Breast epithelium (tissue), 3 donors: ENCODE measurements around the gene ARFGAP3.

Experiments used
- POLR2A ChIP-seq: fragments of 450-650 bp; IDR thresholded peaks from one replicate; pipeline ENCODE4 v1.6.1; 2016; ENCODE audit warnings: antibody characterized with exemption, mild to moderate bottlenecking, moderate library complexity
- POLR2AphosphoS5 ChIP-seq, 3 donors: sonication (generic); formaldehyde crosslinking; IDR thresholded peaks; one replicate each; pipeline ENCODE4 v1.6.1; 2017; ENCODE audit warnings: antibody characterized with exemption in 3 of 3
- TF ChIP-seq, protein P1 (sequence below), 3 donors: fragments of 450-650 bp; IDR thresholded peaks; one replicate each; pipeline ENCODE4 v1.5.1; 2016 to 2017; ENCODE audit warnings: antibody characterized with exemption in 3 of 3, mild to moderate bottlenecking in 3 of 3, moderate library complexity in 3 of 3

DNA sequence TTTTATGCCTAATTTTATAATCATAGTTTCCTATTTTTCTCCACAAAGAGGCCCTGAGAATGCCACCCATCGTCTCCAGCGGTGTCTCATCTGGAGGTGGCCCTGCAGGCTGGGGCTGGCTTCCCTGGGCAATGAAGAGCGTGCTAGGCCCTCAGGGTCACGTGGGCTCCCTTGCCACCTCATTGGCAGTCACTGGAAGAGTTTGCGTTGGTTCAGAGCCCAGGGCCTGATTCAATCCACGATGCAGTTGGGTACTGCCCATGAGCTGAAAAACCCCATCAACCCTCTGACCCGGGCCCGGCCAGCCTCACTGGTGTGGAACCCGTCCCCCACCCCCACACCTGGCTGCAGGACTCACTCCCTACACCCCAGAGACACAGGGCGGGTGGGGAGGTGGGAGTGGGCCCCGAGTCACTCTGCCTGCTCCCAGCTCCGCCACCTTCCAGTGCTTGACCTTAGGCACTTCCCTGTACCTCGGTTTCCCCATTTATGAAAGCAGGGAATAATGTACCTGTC is 93.0 kb downstream of the ARFGAP3 start:
- TF ChIP-seq, protein P1, sequence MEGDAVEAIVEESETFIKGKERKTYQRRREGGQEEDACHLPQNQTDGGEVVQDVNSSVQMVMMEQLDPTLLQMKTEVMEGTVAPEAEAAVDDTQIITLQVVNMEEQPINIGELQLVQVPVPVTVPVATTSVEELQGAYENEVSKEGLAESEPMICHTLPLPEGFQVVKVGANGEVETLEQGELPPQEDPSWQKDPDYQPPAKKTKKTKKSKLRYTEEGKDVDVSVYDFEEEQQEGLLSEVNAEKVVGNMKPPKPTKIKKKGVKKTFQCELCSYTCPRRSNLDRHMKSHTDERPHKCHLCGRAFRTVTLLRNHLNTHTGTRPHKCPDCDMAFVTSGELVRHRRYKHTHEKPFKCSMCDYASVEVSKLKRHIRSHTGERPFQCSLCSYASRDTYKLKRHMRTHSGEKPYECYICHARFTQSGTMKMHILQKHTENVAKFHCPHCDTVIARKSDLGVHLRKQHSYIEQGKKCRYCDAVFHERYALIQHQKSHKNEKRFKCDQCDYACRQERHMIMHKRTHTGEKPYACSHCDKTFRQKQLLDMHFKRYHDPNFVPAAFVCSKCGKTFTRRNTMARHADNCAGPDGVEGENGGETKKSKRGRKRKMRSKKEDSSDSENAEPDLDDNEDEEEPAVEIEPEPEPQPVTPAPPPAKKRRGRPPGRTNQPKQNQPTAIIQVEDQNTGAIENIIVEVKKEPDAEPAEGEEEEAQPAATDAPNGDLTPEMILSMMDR (IDR thresholded peaks at IDR 0.05), result no peak
- TF ChIP-seq POLR2A (no peak), POLR2AphosphoS5 (IDR thresholded peaks at IDR 0.05) (no peak)
